GM19099 (cell line): ENCODE results near the gene GPC6.

Experiments
- POLR2A ChIP-seq: IDR thresholded peaks from 3 replicates; pipeline ENCODE4 v1.6.1; 2011; ENCODE audit warnings: low read depth; ENCODE audit not compliant: insufficient read length; ENCODE audit errors: extremely low read depth

The GPC6 gene

DNA sequence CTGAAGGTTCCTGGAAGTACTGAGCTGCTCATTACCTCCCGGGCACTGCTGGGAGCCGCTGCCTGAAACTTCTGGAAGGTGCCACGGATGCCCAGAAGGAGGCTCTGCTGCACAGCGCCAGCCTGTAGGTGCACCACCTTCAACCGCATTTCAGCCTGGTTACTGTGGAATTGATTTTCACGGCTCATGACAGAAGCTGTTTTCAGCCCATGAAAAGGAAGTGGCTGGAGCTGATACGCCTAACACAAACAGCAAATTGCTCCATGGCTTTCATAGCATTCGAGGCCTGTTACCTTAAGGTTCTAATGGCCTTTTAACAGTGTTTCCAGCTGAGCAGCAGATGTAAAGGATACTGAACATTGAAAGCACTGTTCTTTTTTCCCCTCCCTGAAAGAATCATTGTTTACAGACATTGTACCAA is 22.0 kb downstream of the GPC6 start:
- TF ChIP-seq POLR2A: no peak

GRCh38 chr13:93249364-93250306 is 23.0 kb downstream of the GPC6 start:
- no peak for TF ChIP-seq POLR2A

DNA sequence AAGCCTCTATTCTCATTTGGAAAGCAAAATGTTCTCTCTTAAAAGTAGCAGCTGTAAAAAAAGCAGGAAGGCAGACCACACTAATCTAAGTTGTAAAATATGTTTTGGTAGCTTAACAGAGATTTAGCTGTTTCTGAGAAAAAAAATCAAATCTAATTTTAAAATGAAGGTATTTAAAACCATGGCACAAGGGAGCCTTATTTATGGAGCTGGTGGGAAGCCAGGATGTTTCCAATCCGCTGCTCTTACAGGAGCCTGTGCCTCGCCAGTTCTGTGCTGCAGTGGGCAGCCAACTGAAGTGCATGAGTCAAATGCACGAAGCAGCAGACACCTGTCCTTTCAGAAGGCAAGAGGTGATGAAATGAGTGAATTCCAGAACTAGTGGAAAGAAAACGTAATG is 28.2 kb downstream of the GPC6 start:
- no peak for TF ChIP-seq POLR2A

DNA sequence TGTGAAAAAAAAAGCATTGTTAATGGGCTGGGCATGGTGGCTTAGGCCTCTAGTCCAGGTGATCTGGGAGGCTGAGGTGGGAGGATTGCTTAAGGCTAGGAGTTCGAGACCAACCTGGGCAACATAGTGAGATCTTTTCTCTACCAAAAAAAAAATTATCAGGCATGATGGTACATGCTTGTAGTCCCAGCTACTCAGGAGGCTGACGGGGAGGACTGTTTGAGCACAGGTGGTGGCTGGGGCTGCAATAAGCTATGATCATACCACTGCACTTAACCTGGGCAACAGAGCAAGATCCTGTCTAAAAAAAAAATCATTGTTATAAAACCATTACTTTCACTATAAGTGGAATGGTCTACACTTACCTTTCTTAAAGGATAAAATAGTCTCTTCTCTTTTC is 30.4 kb downstream of the GPC6 start:
- no peak for TF ChIP-seq POLR2A

- no peak for TF ChIP-seq POLR2A
Observed at GRCh38 chr13:93259527-93260080, 33.0 kb downstream of the GPC6 start.

- no peak for TF ChIP-seq POLR2A
Observed at GRCh38 chr13:93260591-93260990, 34.0 kb downstream of the GPC6 start.

GRCh38 chr13:93262729-93263345 is 36.2 kb downstream of the GPC6 start:
- no peak for TF ChIP-seq POLR2A

- TF ChIP-seq POLR2A: no peak
Observed at GRCh38 chr13:93264876-93265275, 38.3 kb downstream of the GPC6 start.

DNA sequence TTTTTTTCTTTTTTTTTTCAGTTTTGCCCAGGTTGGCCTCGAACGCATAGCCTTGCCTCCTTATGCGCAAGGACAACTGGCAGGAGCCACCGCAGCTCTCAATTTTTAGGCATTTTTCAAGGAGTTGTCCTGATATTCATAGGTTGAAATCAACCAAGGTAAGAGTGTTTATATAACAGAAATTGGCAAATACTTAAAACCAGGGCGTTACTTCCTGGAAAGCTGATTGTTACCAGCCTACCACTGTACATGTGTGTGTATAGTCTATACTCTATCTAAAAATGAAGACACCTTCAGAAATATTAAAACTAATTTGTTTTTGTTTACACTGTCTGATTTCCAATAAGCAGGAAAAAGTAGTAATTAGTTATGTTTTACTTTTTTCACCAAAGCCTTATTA is 39.2 kb downstream of the GPC6 start:
- no peak for TF ChIP-seq POLR2A

DNA sequence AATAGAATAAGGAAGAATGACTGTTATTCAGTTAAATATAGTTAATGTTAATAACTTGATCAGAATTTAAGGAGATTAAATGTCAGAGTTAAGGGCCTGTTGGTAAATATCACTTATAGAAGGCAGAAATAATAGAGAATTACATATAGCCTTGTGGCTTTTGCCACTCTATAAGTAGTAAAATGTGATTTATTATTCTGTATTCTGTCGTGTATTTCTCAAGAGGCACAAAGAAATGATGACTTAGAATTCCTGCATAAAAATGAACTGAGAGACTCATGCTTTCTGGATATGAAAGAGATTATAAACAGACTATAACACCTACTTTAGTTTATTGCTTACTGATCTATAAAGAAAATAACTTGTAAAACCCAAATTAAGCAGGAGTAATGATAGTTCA is 40.1 kb downstream of the GPC6 start:
- TF ChIP-seq POLR2A: no peak

GRCh38 chr13:93268327-93269028 is 41.9 kb downstream of the GPC6 start:
- TF ChIP-seq POLR2A: no peak

DNA sequence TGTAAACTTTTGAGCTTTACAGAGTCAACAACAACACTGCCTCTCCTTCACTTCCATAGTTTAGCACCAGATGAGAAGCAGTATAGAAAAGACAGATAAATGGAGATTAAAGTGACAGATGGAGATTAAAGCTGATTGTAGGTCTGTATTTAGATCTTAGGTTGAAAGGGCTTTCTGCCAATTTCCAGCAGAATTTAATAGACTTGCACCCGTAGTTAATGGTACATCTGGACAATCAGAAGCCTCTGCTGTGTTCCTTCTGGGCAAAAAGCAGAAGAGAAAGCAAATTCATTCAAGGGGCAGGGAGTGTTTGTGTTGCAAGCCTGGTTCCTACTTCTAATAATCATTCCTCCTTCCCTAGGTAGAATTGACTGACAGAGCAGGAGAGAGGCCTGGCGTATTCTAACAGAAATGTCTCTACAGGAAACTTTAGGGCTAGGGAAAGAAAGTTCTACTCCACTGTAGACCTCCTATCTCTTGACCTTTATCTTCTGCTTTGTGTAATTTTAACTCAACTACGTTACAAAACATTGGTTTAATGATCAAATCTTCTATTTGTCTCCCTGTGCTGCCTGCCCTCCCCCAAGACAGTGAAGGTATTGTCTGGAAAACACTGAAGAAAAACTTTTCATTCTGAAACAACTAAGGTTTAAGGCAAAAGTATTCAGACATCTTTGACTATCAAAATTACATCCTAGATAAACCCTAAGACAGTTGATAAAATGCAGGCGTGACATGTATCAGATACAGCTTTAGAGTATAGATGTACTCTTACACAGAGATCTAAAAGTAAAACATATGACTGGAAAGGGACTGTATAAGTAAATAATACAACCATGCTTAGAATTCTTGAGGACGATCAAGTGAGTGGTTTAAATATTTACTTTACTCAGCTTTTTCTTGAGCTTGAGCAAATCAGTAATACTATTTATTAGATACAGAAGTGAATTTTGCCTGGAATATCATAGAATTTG is 44.4 kb downstream of the GPC6 start:
- no peak for TF ChIP-seq POLR2A

- no peak for TF ChIP-seq POLR2A
Observed at GRCh38 chr13:93279982-93280381, 53.4 kb downstream of the GPC6 start.

GRCh38 chr13:93280688-93281087 is 54.1 kb downstream of the GPC6 start:
- TF ChIP-seq POLR2A: no peak
